Peyer's patch (tissue), 4 donors: ENCODE results near the gene LENG9.

Experiments
- CTCF ChIP-seq, 6 experiments: fragments of 450-650 bp in 4 of 6; fragments of 200-600 bp in 2 of 6; sonication (generic) in 1 of 6; IDR thresholded peaks; one replicate each; pipeline ENCODE4 v1.5.1; 2017 to 2019; ENCODE audit warnings: antibody characterized with exemption in 6 of 6, mild to moderate bottlenecking in 3 of 6, moderate library complexity in 1 of 6
- POLR2A ChIP-seq, 2 donors: fragments of 450-650 bp; IDR thresholded peaks; one replicate each; pipeline ENCODE4 v1.5.1; 2017; ENCODE audit warnings: antibody characterized with exemption in 2 of 2, mild to moderate bottlenecking in 2 of 2, moderate library complexity in 2 of 2

DNA sequence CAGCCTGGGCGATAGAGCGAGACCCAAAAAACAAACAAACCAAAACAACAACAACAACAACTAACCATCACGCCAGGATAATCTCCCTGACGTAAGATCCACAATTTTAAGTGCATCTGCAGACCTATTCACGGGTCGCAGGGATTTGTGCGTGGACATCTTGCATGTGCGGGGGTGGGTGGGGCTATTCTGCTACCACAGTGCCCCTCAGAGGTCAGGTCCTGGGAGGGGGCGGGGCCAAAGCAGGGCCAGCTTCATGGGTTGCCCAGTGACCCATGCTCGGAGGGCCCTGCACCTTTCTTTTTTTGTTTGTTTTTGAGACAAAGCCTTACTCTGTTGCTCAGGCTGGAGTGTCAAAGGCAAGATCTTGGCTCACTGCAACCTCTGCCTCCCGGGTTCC is 12.1 kb upstream of the LENG9 start:
- TF ChIP-seq POLR2A (IDR thresholded peaks at IDR 0.05) = no peak
- TF ChIP-seq CTCF (IDR thresholded peaks at IDR 0.05) = no peak
